GM23248 (cell line): ENCODE measurements around the gene GPHN.

Experiments
- EZH2 ChIP-seq: fragments of 200-600 bp; sonication (generic); IDR thresholded peaks from 2 replicates; pipeline ENCODE4 v1.6.1; 2018; ENCODE audit warnings: antibody characterized with exemption, mild to moderate bottlenecking; ENCODE audit not compliant: insufficient read depth, poor library complexity, severe bottlenecking
- EZH2phosphoT487 ChIP-seq: fragments of 200-600 bp; sonication (generic); IDR thresholded peaks from 2 replicates; pipeline ENCODE4 v1.6.1; 2018; ENCODE audit warnings: antibody characterized with exemption, moderate library complexity, mild to moderate bottlenecking, low read depth; ENCODE audit not compliant: insufficient read depth

DNA sequence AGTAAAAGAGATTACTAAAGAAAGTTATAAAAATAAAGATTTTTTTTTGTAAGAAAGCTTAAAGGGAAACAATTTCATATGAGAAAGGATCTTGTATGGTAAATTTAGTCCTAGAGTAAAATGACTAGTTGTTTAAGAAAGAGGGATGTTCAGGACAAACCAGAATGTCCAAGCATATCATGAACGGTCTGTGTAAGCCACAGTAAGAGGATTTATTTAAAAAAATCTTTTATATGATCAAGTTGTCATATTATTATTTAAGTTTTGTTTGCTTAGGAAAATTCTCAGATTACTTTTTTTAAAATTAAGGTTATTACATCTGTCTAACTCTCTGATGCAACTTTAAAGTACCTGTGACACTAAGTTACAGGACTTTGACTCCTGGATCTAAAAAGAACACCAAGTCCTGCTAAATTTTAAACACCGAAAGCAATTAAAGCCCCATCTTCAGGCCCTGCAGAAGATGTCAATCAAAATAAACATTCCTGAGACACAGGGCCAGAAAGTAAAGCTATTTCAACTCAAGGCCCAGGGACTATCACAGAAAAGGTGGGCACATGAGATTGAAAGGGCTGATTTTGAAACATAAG is 39.1 kb upstream of the GPHN start:
- TF ChIP-seq EZH2, result no peak
- no peak for TF ChIP-seq EZH2phosphoT487
